HL-60 (cell line): ENCODE data around the gene ESR2.

Experiments
- CTCF ChIP-seq: IDR thresholded peaks from one replicate; pipeline ENCODE4 v1.5.1; 2011; ENCODE audit warnings: low read length, control low read depth, inconsistent platforms; ENCODE audit not compliant: insufficient read depth
- GABPA ChIP-seq: IDR thresholded peaks from 2 replicates; pipeline ENCODE4 v1.6.1; 2012; ENCODE audit warnings: low read depth

- TF ChIP-seq CTCF (no peak), GABPA (no peak)
Measured at GRCh38 chr14:64089920-64090319, 204.3 kb downstream of the ESR2 start.
